ENCODE data around the gene ZNF507. TPM values are rescaled to one million over a fixed set of nuclear protein-coding genes. Genes with fewer than 3 reads are reported as not detected.
A peak's percentile ranks its signal among the peaks of the same experiment; 100 is the strongest.

ZNF507 gene
- total and polyA plus RNA-seq, 2 experiments from 2014 or later: 4.7 to 11.8 TPM

DNA sequence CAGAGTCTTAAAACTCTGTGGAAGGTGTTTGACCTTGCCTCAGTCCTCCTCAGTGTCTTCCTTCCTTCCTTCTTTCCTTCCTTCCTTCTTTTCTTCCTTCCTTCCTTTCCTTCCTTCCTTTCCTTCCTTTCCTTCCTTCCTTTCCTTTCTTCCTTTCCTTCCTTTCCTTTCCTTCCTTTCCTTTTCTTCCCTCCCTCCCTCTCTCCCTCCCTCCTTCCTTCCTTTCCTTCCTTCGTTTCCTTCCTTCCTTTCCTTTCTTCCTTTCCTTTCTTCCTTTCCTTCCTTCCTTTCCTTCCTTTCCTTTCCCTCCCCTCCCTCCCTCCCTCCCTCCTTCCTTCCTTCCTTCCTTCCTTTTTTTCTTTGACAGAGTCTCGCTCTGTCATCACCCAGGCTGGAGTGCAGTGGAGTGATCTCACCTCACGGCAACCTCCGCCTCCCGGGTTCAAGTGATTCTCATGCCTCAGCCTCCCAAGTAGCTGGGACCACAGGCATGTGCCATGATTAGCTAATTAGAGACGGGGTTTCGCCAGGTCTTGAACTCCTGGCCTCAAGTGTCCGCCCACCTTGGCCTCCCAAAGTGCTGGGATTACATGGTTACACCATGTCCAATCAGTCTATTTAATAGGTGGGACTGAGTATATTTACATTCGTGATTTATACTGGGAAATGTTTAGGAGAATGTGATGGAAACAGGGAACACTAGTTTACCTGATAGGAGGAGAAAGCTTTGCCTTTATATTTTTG, 16.3 kb downstream of the ZNF507 start:
- Histone ChIP-seq H3K36me3 (replicated peaks; ENCODE audit: insufficient read depth, low read depth) (no peaks in the 10 kb centered on the region), H3K4me1 (ENCODE audit: insufficient read depth) (no peaks in the 10 kb centered on the region), H3K4me3 (no peak overlapping the region), H3K4me2 (no peak overlapping the region), H3K9me2 (replicated peaks; ENCODE audit: insufficient read depth) (no peaks in the 10 kb centered on the region), H3K9me3 (ENCODE audit: low read depth) (no peaks in the 10 kb centered on the region), H3K27ac (peak overlapping the region; percentile 44), H3K27me3 (no peaks in the 10 kb centered on the region), H2AFZ (no peak overlapping the region), H4K20me1 (ENCODE audit: insufficient read depth, poor library complexity, severe bottlenecking) (peaks cover 5% of the 10 kb centered on the region), H3K79me2 (peaks cover 64% of the 10 kb centered on the region)
- TF ChIP-seq, protein P1, sequence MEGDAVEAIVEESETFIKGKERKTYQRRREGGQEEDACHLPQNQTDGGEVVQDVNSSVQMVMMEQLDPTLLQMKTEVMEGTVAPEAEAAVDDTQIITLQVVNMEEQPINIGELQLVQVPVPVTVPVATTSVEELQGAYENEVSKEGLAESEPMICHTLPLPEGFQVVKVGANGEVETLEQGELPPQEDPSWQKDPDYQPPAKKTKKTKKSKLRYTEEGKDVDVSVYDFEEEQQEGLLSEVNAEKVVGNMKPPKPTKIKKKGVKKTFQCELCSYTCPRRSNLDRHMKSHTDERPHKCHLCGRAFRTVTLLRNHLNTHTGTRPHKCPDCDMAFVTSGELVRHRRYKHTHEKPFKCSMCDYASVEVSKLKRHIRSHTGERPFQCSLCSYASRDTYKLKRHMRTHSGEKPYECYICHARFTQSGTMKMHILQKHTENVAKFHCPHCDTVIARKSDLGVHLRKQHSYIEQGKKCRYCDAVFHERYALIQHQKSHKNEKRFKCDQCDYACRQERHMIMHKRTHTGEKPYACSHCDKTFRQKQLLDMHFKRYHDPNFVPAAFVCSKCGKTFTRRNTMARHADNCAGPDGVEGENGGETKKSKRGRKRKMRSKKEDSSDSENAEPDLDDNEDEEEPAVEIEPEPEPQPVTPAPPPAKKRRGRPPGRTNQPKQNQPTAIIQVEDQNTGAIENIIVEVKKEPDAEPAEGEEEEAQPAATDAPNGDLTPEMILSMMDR (IDR thresholded peaks at IDR 0.05; ENCODE audit: poor library complexity): no peak
- TF ChIP-seq EZH2 (IDR thresholded peaks at IDR 0.05; ENCODE audit: borderline replicate concordance): no peak
- no peak for TF ChIP-seq EZH2phosphoT487 (IDR thresholded peaks at IDR 0.05; ENCODE audit: low read depth, severe bottlenecking, unreplicated experiment)
- 95% methylated on average over 8 of the region's 9 CpGs for WGBS (ENCODE audit: low lambda C conversion rate, missing lambda C conversion rate)
- DNase-seq (ENCODE audit: low spot score): no peak

DNA sequence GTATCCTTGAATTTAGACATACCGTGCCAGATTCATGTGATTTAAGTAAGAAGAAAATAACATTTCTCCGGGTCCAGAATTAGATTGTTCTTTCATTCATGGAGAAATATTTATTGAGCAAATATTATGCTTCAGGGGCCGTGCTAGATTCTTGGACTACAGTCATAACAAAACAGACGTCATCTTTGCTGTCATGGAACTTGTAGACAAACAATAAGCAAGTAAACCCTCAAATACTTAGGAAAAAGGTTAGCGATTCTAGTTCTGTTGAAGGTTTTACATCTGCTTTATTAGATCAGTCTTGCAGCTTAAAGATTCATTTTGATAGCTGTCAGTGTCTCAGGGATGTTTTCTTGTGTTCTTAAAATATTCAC, 16.9 kb downstream of the ZNF507 start:
- Histone ChIP-seq H3K9me3 (ENCODE audit: low read depth) (no peaks in the 10 kb centered on the region), H3K36me3 (replicated peaks; ENCODE audit: insufficient read depth, low read depth) (no peaks in the 10 kb centered on the region), H3K4me3 (no peak overlapping the region), H3K4me1 (ENCODE audit: insufficient read depth) (no peaks in the 10 kb centered on the region), H3K79me2 (peaks cover 64% of the 10 kb centered on the region), H2AFZ (no peak overlapping the region), H3K9me2 (replicated peaks; ENCODE audit: insufficient read depth) (no peaks in the 10 kb centered on the region), H3K4me2 (no peak overlapping the region), H3K27me3 (no peaks in the 10 kb centered on the region), H3K27ac (peak overlapping the region; percentile 44), H4K20me1 (ENCODE audit: insufficient read depth, poor library complexity, severe bottlenecking) (peaks cover 5% of the 10 kb centered on the region)
- WGBS (ENCODE audit: low lambda C conversion rate, missing lambda C conversion rate): 90% methylated on average over 5 of the region's 5 CpGs
- DNase-seq (ENCODE audit: low spot score): no peak
- no peak for TF ChIP-seq EZH2phosphoT487 (IDR thresholded peaks at IDR 0.05; ENCODE audit: low read depth, severe bottlenecking, unreplicated experiment)
- TF ChIP-seq EZH2 (IDR thresholded peaks at IDR 0.05; ENCODE audit: borderline replicate concordance): no peak

DNA sequence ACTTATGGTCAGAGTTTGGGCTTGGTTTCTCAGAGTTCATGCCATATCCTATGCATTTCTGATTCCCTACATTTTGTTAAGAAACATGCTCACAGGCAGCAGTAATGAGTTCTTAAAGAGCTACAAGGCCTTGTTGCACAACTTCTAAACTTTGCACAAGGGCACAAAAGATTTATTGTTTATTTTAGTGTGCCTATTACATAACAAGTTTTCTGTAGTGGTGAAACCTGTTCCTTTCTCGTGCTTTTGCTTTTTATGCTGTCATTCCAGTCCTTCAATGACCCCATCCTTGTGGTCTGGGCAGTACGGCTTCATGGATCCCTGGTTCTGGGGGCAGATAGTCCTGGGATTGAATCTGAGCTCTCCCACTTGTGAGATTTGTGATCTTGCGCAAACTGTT, 17.8 kb downstream of the ZNF507 start:
- Histone ChIP-seq H2AFZ (no peak overlapping the region), H3K9me3 (ENCODE audit: low read depth) (no peaks in the 10 kb centered on the region), H3K4me2 (no peak overlapping the region), H3K4me1 (ENCODE audit: insufficient read depth) (no peaks in the 10 kb centered on the region), H3K4me3 (no peak overlapping the region), H4K20me1 (ENCODE audit: insufficient read depth, poor library complexity, severe bottlenecking) (peaks cover 9% of the 10 kb centered on the region), H3K27ac (peak overlapping the region; percentile 62), H3K79me2 (peaks cover 70% of the 10 kb centered on the region), H3K9me2 (replicated peaks; ENCODE audit: insufficient read depth) (no peaks in the 10 kb centered on the region), H3K36me3 (replicated peaks; ENCODE audit: insufficient read depth, low read depth) (no peaks in the 10 kb centered on the region), H3K27me3 (no peaks in the 10 kb centered on the region)
- TF ChIP-seq EZH2 (IDR thresholded peaks at IDR 0.05; ENCODE audit: borderline replicate concordance): no peak
- TF ChIP-seq, protein P1 (IDR thresholded peaks at IDR 0.05; ENCODE audit: poor library complexity): no peak
- TF ChIP-seq EZH2phosphoT487 (IDR thresholded peaks at IDR 0.05; ENCODE audit: low read depth, severe bottlenecking, unreplicated experiment): no peak
- peak; percentile 34 for DNase-seq (ENCODE audit: low spot score)
- 78% methylated on average over 3 of the region's 3 CpGs for WGBS (ENCODE audit: low lambda C conversion rate, missing lambda C conversion rate)

DNA sequence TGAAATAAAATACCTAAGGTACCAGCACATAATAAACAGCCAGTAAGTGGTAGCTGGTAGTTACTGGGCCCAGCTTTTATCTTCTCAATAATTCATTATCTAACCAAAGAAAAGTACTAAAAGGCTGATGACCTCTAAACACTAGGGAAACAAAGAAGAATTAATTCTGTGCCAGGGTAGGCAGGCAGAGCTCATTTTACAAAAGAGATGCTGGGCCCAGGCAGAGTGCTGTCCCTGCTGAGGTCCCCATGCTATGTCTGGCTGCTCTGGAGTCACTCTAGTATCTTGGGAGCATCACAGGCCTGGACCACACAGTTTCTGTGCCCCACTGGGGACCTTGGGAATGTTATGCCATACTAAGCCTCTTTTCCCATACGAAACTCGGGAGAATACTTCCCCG, 18.2 kb downstream of the ZNF507 start:
- H3K4me1 ChIP-seq (ENCODE audit: insufficient read depth): no peaks in the 10 kb centered on the region

More for the DNA sequence above, 18.2 kb downstream of the ZNF507 start:
- no peaks in the 10 kb centered on the region for H3K27me3 ChIP-seq
- no peak overlapping the region for H2AFZ ChIP-seq
- no peaks in the 10 kb centered on the region for H3K36me3 ChIP-seq (replicated peaks; ENCODE audit: insufficient read depth, low read depth)
- H3K9me2 ChIP-seq (replicated peaks; ENCODE audit: insufficient read depth): no peaks in the 10 kb centered on the region
- TF ChIP-seq EZH2phosphoT487 (IDR thresholded peaks at IDR 0.05; ENCODE audit: low read depth, severe bottlenecking, unreplicated experiment) (no peak), EZH2 (IDR thresholded peaks at IDR 0.05; ENCODE audit: borderline replicate concordance) (no peak)
- TF ChIP-seq, protein P1 (IDR thresholded peaks at IDR 0.05; ENCODE audit: poor library complexity): no peak
- peaks cover 70% of the 10 kb centered on the region for H3K79me2 ChIP-seq
- H3K9me3 ChIP-seq (ENCODE audit: low read depth): no peaks in the 10 kb centered on the region
- no peak for DNase-seq (ENCODE audit: low spot score)
- H3K27ac ChIP-seq: peak overlapping the region; percentile 62
- H3K4me3 ChIP-seq: no peak overlapping the region
- peaks cover 13% of the 10 kb centered on the region for H4K20me1 ChIP-seq (ENCODE audit: insufficient read depth, poor library complexity, severe bottlenecking)
- H3K4me2 ChIP-seq: no peak overlapping the region
- WGBS (ENCODE audit: low lambda C conversion rate, missing lambda C conversion rate): 92% methylated on average over 3 of the region's 3 CpGs
